ENCODE data around the gene FBXO28.

Gene FBXO28

GRCh38 chr1:224096773-224097172 lies 17.1 kb upstream of the FBXO28 start:
- DNase-seq = no peak

GRCh38 chr1:224098007-224098406 lies 15.9 kb upstream of the FBXO28 start:
- DNase-seq = no peak

- peak; percentile 23 for DNase-seq
These were observed 7.2 kb upstream of the FBXO28 start for GRCh38 chr1:224106568-224107281.

- no peak for DNase-seq
These were observed 6.7 kb upstream of the FBXO28 start for GRCh38 chr1:224107282-224107625.

- DNase-seq = no peak
These were observed 4.9 kb upstream of the FBXO28 start for GRCh38 chr1:224108991-224109390.

GRCh38 chr1:224109981-224110380 lies 3.9 kb upstream of the FBXO28 start:
- no peak for DNase-seq

- DNase-seq = no peak
These were observed 906 bp upstream of the FBXO28 start for GRCh38 chr1:224113005-224113404.

GRCh38 chr1:224113545-224113917 lies 380 bp upstream of the FBXO28 start:
- DNase-seq = no peak

- no peak for DNase-seq
These were observed 870 bp downstream of the FBXO28 start for GRCh38 chr1:224114787-224115175.

GRCh38 chr1:224116131-224116530 lies 2.2 kb downstream of the FBXO28 start:
- peak; percentile 83 for DNase-seq

GRCh38 chr1:224118688-224119087 lies 4.8 kb downstream of the FBXO28 start:
- DNase-seq = no peak

- DNase-seq = no peak
These were observed 9.2 kb downstream of the FBXO28 start for GRCh38 chr1:224123136-224123535.

GRCh38 chr1:224124220-224124619 lies 10.3 kb downstream of the FBXO28 start:
- DNase-seq = no peak

GRCh38 chr1:224127925-224128819 lies 14.3 kb downstream of the FBXO28 start:
- no peak for DNase-seq

- DNase-seq = no peak
These were observed 17.3 kb downstream of the FBXO28 start for GRCh38 chr1:224131253-224131652.

- no peak for DNase-seq
These were observed 19.0 kb downstream of the FBXO28 start for GRCh38 chr1:224132901-224133300.

- no peak for DNase-seq
These were observed 19.9 kb downstream of the FBXO28 start for GRCh38 chr1:224133741-224134299.

GRCh38 chr1:224137518-224137917 lies 23.6 kb downstream of the FBXO28 start:
- no peak for DNase-seq

- DNase-seq = no peak
These were observed 24.3 kb downstream of the FBXO28 start for GRCh38 chr1:224138198-224138597.

GRCh38 chr1:224141693-224142092 lies 27.8 kb downstream of the FBXO28 start:
- DNase-seq = no peak

GRCh38 chr1:224149709-224150108 lies 35.8 kb downstream of the FBXO28 start:
- no peak for DNase-seq

GRCh38 chr1:224151117-224151516 lies 37.2 kb downstream of the FBXO28 start:
- no peak for DNase-seq

GRCh38 chr1:224157316-224157715 lies 43.4 kb downstream of the FBXO28 start:
- DNase-seq = no peak

- DNase-seq = no peak
These were observed 45.6 kb downstream of the FBXO28 start for GRCh38 chr1:224159541-224159940.
